GM21529 (cell line): ENCODE measurements around the gene TLX2.

Source experiments
- ATAC-seq: cut with Tn5 transposase; IDR thresholded peaks from one replicate; pipeline ENCODE4 v1.9.1; 2021; ENCODE audit not compliant: unreplicated experiment

Gene TLX2

GRCh38 chr2:74511104-74511989, 2.9 kb upstream of the TLX2 start:
- no peak for ATAC-seq

DNA sequence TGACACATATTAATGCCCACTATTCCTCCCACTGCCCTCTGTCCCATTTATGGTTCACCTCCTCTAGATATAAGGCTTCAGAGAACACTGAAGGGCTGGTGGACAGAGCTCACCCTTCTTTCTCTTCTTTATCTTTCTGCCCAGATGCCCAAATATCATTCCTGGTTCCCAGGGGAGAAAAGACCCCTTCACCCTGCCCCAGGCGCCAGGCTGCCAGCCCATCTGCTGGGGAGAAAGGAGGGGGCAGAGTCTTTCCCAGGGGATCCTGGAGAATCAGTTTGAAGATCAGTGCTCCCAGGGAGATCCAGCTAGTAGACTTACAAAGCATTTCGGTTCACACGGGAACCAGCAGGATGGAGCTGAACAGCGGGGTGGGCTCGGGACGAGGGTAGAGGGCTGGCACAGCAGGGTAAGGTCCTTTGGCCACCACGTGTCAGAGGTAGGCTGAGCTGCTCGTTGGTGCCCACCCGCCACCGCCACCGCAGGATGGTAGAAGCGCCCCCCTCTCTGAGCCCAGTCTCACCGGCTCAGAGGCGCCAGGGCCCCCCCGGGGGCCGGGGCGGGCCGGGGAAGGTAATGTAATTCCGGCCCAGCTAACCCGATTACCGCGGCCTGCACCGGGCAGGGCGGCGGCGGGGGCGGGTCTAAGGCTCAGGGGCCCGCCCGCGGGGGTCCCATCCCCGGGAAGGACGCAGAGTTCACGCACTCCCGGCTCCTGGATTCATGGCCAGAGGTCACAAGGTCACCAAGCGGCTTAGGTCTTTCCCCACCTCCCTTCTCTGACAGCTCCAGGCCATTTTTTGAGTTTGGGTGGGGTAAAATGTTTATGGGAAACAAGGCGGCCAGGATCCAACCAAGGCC, 1.3 kb upstream of the TLX2 start:
- ATAC-seq = no peak

GRCh38 chr2:74513605-74514367, 464 bp upstream of the TLX2 start:
- no peak for ATAC-seq

GRCh38 chr2:74515271-74515980, 1.2 kb downstream of the TLX2 start:
- no peak for ATAC-seq

DNA sequence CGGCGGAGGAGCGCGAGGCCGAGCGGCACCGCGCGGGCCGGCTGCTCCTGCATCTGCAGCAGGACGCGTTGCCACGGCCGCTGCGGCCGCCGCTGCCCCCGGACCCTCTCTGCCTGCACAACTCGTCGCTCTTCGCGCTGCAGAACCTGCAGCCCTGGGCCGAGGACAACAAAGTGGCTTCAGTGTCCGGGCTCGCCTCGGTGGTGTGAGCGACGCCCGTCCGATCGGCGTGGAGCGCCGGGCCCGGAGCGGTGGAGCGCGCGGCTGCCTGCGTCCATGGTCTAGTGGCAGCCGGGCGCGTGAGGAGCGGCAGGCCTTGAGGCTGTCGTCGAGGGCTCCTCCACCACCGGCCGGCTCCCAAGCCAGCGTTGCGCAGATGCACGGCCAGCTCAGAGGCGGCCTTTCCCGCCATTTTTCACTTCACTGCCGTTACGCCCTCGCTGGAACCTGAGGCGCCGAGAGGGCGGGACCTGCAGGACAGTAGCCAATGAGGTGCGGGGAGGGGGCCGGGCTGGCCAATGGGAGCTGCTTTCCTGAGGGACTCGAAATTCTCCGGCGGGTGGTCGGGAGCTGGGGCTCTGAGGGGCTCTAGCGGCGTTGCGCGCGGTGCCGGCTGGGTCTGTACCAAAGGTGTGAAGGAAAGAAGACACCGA, 1.9 kb downstream of the TLX2 start:
- ATAC-seq = peak; percentile 46

- ATAC-seq = no peak
Observed at GRCh38 chr2:74516650-74517049, 2.4 kb downstream of the TLX2 start.

- ATAC-seq = no peak
Observed at GRCh38 chr2:74522516-74522915, 8.3 kb downstream of the TLX2 start.

GRCh38 chr2:74524005-74524404, 9.8 kb downstream of the TLX2 start:
- no peak for ATAC-seq

GRCh38 chr2:74524955-74525716, 10.9 kb downstream of the TLX2 start:
- no peak for ATAC-seq

GRCh38 chr2:74525717-74526648, 11.7 kb downstream of the TLX2 start, which contains the start of gene DQX1:
TSS of gene DQX1 (minus strand) at chr2:74526231. CDS start at chr2:74525729, 502 bp downstream.
- peak; percentile 14 for ATAC-seq

GRCh38 chr2:74526649-74527230, 12.5 kb downstream of the TLX2 start:
- ATAC-seq = no peak

DNA sequence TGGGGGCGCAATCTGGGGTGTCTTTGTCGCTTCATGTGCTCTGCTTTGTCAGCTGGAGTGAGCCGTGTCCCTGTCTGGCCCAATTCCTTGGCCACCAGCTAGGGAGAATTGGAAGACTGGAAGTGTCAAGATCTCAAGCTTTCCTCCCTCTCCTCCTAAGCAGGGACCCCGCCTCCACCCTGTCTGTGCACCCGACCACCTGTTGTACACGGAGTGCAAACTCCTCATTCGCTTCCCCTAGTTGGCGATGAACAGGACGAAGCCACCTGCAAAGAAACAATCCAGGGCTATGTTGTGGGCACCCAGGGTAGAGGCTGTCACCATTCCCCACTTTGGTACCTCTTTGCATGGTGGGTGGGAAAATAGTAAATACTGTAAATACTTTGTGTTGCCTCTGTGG, 13.5 kb downstream of the TLX2 start:
- no peak for ATAC-seq

- ATAC-seq = peak; percentile 8
Observed at GRCh38 chr2:74528600-74529356, 14.5 kb downstream of the TLX2 start.

GRCh38 chr2:74529357-74530238, 15.3 kb downstream of the TLX2 start, which contains the start of the genes AUP1 and HTRA2:
TSS of gene AUP1 (minus strand) at chr2:74529706. CDS start at chr2:74529629, 77 bp downstream.
TSS of gene HTRA2 (plus strand) at chr2:74529933. CDS start at chr2:74530007, 74 bp downstream.
- ATAC-seq = peak; percentile 79

DNA sequence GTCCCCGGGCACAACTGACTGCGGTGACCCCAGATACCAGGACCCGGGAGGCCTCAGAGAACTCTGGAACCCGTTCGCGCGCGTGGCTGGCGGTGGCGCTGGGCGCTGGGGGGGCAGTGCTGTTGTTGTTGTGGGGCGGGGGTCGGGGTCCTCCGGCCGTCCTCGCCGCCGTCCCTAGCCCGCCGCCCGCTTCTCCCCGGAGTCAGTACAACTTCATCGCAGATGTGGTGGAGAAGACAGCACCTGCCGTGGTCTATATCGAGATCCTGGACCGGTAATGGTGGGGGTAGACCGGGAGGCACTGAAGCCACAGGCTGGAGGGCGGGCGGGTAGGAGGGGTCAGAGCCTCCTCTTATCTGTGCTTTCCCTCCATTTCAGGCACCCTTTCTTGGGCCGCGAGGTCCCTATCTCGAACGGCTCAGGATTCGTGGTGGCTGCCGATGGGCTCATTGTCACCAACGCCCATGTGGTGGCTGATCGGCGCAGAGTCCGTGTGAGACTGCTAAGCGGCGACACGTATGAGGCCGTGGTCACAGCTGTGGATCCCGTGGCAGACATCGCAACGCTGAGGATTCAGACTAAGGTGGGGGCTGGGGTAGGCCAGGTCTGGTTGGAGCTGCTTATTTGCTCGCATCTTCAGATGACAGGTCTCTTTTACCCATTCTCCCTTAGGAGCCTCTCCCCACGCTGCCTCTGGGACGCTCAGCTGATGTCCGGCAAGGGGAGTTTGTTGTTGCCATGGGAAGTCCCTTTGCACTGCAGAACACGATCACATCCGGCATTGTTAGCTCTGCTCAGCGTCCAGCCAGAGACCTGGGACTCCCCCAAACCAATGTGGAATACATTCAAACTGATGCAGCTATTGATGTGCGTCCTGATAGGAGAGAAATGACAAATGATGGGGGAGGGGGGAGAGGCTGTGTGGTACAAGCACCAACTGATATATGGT, 16.3 kb downstream of the TLX2 start:
- peak; percentile 31 for ATAC-seq
